ENCODE measurements around the gene ZFYVE28. TPM values are rescaled to one million over a fixed set of nuclear protein-coding genes. Genes with fewer than 3 reads are reported as not detected.

The ZFYVE28 gene
- total and polyA plus RNA-seq, 7 donors: 1.7 to 7.7 (median 3.4) TPM

DNA sequence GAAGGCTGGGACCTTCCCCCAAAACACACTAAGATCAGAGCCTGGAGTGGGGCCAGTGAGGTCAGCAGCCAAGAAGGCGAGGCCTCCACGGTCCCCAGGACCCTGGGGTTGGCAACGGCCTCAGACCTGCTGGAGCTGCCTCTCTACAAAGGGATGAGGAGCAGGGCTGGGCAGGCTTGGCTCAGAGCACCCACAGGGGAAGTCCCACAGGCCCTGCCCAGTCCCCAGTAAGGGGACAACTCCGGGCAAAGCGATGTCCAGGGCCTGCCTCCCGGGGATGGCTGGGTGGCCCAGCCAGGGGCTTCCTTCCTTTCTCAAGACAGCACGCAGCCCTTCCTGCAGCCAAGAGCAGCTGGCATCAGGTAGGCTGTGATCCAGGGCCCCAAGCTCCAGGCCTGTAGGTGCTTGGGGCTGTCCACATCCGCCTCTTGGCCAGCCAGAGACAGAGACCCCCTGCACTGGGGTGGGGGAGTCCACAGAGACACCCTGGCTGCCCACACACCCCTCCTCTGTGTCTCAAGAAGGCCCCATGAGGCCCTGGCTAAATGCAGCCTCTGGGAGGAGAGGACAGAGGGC lies 162.2 kb downstream of the ZFYVE28 start:
- Histone ChIP-seq H3K27me3 (ENCODE audit: insufficient read depth in 3 of 3, low read length in 2 of 3) (no peaks in the 10 kb centered on the region), H3K9me3 (no peaks in the 10 kb centered on the region), H3K36me3 (ENCODE audit: insufficient read depth in 1 of 2, low read depth in 1 of 2) (peaks cover 0 to 64% of the 10 kb centered on the region in 2 donors), H3K27ac (peak overlapping the region; percentile 60), H3K4me1 (peaks cover 60% of the 10 kb centered on the region), H3K4me3 (no peak overlapping the region)
- WGBS, 3 donors: 23 to 30% (median 29%) methylated on average over 6 to 8 of the region's 8 CpGs
- intact Hi-C loops (cut with DNase I): no loop called here
- ATAC-seq (peak in 2 of 4 donors; percentile 32 to 41), DNase-seq (peak; percentile 59 to 79)
- TF ChIP-seq, protein P1, sequence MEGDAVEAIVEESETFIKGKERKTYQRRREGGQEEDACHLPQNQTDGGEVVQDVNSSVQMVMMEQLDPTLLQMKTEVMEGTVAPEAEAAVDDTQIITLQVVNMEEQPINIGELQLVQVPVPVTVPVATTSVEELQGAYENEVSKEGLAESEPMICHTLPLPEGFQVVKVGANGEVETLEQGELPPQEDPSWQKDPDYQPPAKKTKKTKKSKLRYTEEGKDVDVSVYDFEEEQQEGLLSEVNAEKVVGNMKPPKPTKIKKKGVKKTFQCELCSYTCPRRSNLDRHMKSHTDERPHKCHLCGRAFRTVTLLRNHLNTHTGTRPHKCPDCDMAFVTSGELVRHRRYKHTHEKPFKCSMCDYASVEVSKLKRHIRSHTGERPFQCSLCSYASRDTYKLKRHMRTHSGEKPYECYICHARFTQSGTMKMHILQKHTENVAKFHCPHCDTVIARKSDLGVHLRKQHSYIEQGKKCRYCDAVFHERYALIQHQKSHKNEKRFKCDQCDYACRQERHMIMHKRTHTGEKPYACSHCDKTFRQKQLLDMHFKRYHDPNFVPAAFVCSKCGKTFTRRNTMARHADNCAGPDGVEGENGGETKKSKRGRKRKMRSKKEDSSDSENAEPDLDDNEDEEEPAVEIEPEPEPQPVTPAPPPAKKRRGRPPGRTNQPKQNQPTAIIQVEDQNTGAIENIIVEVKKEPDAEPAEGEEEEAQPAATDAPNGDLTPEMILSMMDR (IDR thresholded peaks at IDR 0.05): no peak

DNA sequence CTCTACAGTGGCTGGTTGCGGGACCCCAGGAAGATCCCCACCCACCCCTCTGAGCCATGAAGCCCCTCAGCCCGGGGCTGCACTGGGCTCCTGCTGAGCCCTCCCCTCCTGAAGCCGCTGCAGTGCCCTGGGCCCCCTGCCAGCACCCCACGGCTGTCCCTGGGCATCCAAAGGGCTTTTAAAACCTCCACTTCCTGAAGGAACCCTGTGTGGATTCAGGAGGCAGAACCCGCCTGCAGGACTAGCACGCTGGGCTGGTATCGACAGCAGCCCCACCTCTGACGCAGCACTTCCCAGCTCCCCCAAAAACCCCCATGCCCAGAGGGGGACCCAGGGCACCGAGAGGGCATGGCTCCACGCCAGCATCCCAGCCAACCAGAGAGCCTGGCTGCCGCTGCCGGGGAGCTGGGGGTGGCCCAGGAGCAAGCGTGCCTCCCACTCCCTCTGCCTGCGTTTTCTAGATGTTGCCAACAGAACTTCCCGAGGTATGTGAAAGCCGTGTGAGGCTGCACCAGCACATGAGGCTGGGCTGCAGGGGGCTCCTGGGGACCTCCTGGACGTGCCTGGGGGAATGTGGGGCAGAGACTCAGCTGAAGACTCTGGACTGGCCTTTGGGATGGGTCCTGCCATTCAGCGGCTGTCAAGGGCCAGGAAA lies 162.8 kb downstream of the ZFYVE28 start:
- peak; percentile 25 to 64 for DNase-seq
- TF ChIP-seq, protein P1 (IDR thresholded peaks at IDR 0.05): no peak
- Histone ChIP-seq H3K4me3 (no peak overlapping the region), H3K36me3 (ENCODE audit: insufficient read depth in 1 of 2, low read depth in 1 of 2) (peaks cover 0 to 71% of the 10 kb centered on the region in 2 donors), H3K4me1 (peaks cover 59% of the 10 kb centered on the region), H3K27ac (peak overlapping the region; percentile 60), H3K9me3 (no peaks in the 10 kb centered on the region), H3K27me3 (ENCODE audit: insufficient read depth in 3 of 3, low read length in 2 of 3) (no peaks in the 10 kb centered on the region)
- intact Hi-C loops (cut with DNase I): no loop called here
- 23 to 37% (median 28%) methylated on average over 18 of the region's 18 CpGs for WGBS, 3 donors
- ATAC-seq: peak in 2 of 4 donors; percentile 10 to 33

DNA sequence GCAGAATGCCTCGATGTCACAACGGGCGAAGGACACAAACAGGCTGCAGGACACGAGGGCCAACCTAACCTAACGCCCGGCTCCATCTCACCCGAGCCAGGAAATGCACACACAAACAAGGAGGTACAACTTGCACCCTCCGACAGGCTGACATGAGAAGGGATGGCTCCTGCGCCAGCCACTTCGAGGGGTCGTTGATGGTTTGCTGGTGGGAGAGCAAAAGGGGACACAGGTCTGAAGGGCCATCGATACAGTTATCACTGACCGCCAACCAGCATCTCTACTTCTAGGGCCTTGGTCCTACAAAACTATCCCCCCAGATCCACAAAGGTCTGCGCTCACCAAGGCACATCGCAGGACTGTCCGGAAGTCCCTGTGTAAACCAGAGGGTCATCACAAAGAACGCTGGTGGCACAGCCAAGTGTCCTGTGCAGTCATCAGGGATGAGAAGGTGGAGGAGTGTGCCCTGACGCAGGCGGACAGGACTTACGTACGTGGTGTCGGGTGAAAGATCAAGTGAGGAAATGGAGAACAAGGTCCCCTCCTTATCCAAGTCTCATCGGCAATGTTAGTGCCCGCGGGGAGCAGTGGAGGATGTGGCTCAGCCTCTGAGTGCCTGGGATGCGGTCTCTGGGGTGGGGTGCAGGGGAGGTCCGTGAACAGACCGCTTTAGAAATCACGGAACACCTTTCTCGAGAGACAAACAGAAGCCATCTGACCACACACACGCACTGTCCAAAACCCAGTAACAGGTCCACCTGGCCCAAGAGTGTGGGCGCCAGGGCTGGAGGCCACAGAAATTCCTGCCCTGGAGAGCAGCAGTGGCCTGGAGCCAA lies 163.6 kb downstream of the ZFYVE28 start:
- intact Hi-C loops (cut with DNase I): no loop called here
- WGBS, 3 donors: 74 to 83% (median 75%) methylated on average over 32 of the region's 32 CpGs
- H3K36me3 ChIP-seq (ENCODE audit: insufficient read depth in 1 of 2, low read depth in 1 of 2): peaks cover 0 to 78% of the 10 kb centered on the region in 2 donors
- no peaks in the 10 kb centered on the region for H3K9me3 ChIP-seq
- TF ChIP-seq, protein P1 (IDR thresholded peaks at IDR 0.05): no peak
- peak in 2 of 4 donors; percentile 2 to 3 for ATAC-seq
- H3K27me3 ChIP-seq (ENCODE audit: insufficient read depth in 3 of 3, low read length in 2 of 3): no peaks in the 10 kb centered on the region
- DNase-seq: peak in 1 of 2 donors; percentile 47
- peaks cover 52% of the 10 kb centered on the region for H3K4me1 ChIP-seq
- H3K27ac ChIP-seq: peak overlapping the region; percentile 39
- H3K4me3 ChIP-seq: no peak overlapping the region

DNA sequence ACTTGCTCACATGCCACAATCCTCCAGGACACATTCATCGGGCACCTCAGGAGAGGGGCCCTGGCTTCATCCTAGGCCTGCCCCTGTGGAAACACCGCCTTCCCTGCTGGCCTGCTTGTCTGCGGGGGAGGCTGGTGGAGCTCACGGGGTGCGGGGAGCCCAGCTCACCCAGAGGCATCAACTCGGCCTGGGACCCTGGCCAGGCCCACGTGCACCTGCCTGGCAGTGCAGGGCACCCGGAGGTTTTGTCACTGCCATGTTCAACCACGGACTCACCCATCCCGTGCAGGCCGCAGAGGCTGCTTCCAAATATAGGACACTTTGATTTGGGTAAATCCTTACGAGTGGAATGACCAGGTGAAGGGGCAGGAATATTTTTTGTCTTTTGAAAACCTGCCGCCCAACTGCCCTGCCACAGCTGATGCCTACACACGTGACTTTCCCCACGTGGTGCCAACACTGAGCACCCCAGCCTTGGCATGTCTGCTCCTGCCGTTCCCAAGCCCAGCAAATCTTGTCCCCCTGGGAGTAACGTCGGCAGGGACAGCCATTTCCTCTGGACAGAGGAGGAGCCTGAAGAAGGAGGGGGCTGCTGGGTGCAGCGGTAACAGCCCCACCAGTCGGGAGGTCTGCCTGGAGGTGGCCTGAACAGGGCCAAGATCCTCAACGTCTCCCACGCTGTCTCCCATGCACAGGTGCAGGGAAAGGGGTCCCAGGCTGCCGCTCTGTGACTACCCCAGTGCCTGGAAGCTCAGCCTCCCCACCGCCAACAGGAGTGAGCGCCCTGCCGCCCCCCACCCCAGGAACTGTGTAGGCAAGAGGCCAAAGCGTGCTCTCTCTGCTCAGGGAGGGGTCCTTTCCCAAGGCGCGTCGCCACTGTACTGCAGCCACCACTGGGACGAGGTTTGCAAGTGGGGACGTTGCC lies 165.0 kb downstream of the ZFYVE28 start:
- no peak for ATAC-seq
- intact Hi-C loops (cut with DNase I): no loop called here

More for the DNA sequence above, 165.0 kb downstream of the ZFYVE28 start:
- peak; percentile 9 to 49 for DNase-seq
- Histone ChIP-seq H3K4me1 (peaks cover 38% of the 10 kb centered on the region), H3K27me3 (ENCODE audit: insufficient read depth in 3 of 3, low read length in 2 of 3) (no peaks in the 10 kb centered on the region), H3K9me3 (no peaks in the 10 kb centered on the region), H3K4me3 (no peak overlapping the region), H3K27ac (peak overlapping the region; percentile 30), H3K36me3 (ENCODE audit: insufficient read depth in 1 of 2, low read depth in 1 of 2) (peaks cover 0 to 83% of the 10 kb centered on the region in 2 donors)
- TF ChIP-seq, protein P1 (IDR thresholded peaks at IDR 0.05): no peak
- 59 to 73% (median 61%) methylated on average over 32 of the region's 32 CpGs for WGBS, 3 donors

Data from psoas muscle (tissue), 8 donors.